ENCODE results near the gene RUBCN. TPM values are rescaled to one million over a fixed set of nuclear protein-coding genes. Genes with fewer than 3 reads are reported as not detected.

RUBCN gene
- polyA plus RNA-seq, 1 of the 3 experiments (the other 2 are of a cell fraction), result 14.9 TPM

- Histone ChIP-seq H3K4me1 (ENCODE audit: control insufficient read depth in 1 of 2, insufficient read depth in 2 of 2, low read depth in 1 of 2, low read length in 1 of 2) (no peaks in the 10 kb centered on the region; a peak in 1 of 4 replicates), H4K20me1 (ENCODE audit: insufficient read depth) (no peaks in the 10 kb centered on the region), H2AFZ (ENCODE audit: low read depth) (no peak overlapping the region), H3K9ac (no peak overlapping the region), H3K9me2 (no peaks in the 10 kb centered on the region), H3K4me2 (no peak overlapping the region), H3K36me3 (replicated peaks in 1 of 2; ENCODE audit: control insufficient read depth in 1 of 2, insufficient read depth in 2 of 2, low read length in 1 of 2) (peaks cover 15 to 32% of the 10 kb centered on the region in 2 experiments), H3K79me2 (ENCODE audit: insufficient read depth) (no peaks in the 10 kb centered on the region), H3F3A (replicated peaks; ENCODE audit: insufficient read depth) (no peaks in the 10 kb centered on the region), H3K27ac (ENCODE audit: low read depth in 2 of 2, low read length in 1 of 2) (no peak overlapping the region), H3K27me3 (ENCODE audit: insufficient read depth) (no peaks in the 10 kb centered on the region), H3K4me3 (ENCODE audit: low read depth in 2 of 2, low read length in 1 of 2) (no peak overlapping the region), H3K9me3 (no peaks in the 10 kb centered on the region)
- TF ChIP-seq EP300 (IDR thresholded peaks at IDR 0.05; ENCODE audit: borderline replicate concordance in 1 of 2, low read depth in 1 of 2, low read length in 1 of 2) (no peak), RFX5 (IDR thresholded peaks at IDR 0.05; ENCODE audit: low read length) (no peak), MEF2A (IDR thresholded peaks at IDR 0.05; ENCODE audit: borderline replicate concordance, low read depth) (no peak), SIN3A (IDR thresholded peaks at IDR 0.05; ENCODE audit: borderline replicate concordance, low read depth, low read length) (no peak), FOXJ3 (CRISPR knock-in tag; IDR thresholded peaks at IDR 0.05) (no peak), POLR2AphosphoS5 (IDR thresholded peaks at IDR 0.05; ENCODE audit: low read depth, low read length) (no peak), EZH2phosphoT487 (IDR thresholded peaks at IDR 0.05; ENCODE audit: borderline replicate concordance, low read depth) (no peak)
- ChIA-PET CTCF (interaction anchor here (0.6 to 4.8 kb wide), 3 partner anchors 18 to 117 kb away, joined by 3 to 29 read pairs (median 3); no protein-coding TSS in a partner anchor), POLR2A (no interaction called here)
- no peak for DNase-seq
- 97% methylated on average over 9 of the region's 9 CpGs for WGBS (ENCODE audit: low lambda C conversion rate)
Measured at GRCh38 chr3:197675563-197675860, 61.2 kb downstream of the RUBCN start.

DNA sequence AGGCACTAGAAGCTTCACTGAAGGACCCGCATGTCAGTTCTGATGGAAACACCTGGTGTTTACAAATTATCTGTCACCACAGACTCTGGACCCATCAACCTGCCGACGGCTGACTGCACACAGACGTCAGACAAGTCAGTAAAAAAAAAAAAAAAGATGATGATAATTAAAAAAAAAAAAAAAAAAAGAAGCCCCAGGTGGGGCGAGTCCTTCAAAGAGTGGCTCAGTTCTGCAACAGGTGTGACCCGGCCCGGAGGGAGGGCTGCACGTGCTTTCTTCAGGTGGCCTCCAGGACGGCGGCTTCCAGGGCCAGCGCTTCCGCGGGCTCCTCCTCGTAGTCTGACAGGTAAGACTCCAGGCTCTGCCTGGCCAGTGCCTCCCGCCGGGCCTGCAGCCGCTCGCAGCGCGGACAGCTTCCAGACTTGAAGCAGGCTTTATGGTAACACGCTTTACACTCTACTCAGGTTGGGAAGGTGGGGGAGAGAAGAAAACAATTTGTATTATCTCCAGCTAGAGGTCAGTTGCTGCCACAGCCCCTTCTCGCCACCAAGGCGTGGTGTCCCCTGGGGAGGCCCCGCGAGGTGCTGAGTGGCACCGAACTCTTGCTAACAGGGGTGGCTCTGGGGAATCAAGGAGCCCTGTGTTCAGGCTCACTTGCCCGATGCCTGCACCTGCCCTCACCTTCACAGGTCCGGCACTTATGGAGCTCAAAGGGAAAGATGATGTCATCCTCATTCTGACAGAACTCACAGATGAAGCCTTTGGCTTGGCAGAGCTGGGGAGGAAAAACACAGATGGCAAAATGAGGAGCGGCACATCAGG, 61.8 kb downstream of the RUBCN start:
- H3K4me2 ChIP-seq, result no peak overlapping the region
- no peak overlapping the region for H2AFZ ChIP-seq (ENCODE audit: low read depth)
- H3K9me3 ChIP-seq, result no peaks in the 10 kb centered on the region
- no peaks in the 10 kb centered on the region; a peak in 1 of 4 replicates for H3K4me1 ChIP-seq (ENCODE audit: control insufficient read depth in 1 of 2, insufficient read depth in 2 of 2, low read depth in 1 of 2, low read length in 1 of 2)
- TF ChIP-seq, protein P1, sequence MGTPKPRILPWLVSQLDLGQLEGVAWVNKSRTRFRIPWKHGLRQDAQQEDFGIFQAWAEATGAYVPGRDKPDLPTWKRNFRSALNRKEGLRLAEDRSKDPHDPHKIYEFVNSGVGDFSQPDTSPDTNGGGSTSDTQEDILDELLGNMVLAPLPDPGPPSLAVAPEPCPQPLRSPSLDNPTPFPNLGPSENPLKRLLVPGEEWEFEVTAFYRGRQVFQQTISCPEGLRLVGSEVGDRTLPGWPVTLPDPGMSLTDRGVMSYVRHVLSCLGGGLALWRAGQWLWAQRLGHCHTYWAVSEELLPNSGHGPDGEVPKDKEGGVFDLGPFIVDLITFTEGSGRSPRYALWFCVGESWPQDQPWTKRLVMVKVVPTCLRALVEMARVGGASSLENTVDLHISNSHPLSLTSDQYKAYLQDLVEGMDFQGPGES (IDR thresholded peaks at IDR 0.05; ENCODE audit: low read depth, low read length), result no peak
- TF ChIP-seq, protein P2, sequence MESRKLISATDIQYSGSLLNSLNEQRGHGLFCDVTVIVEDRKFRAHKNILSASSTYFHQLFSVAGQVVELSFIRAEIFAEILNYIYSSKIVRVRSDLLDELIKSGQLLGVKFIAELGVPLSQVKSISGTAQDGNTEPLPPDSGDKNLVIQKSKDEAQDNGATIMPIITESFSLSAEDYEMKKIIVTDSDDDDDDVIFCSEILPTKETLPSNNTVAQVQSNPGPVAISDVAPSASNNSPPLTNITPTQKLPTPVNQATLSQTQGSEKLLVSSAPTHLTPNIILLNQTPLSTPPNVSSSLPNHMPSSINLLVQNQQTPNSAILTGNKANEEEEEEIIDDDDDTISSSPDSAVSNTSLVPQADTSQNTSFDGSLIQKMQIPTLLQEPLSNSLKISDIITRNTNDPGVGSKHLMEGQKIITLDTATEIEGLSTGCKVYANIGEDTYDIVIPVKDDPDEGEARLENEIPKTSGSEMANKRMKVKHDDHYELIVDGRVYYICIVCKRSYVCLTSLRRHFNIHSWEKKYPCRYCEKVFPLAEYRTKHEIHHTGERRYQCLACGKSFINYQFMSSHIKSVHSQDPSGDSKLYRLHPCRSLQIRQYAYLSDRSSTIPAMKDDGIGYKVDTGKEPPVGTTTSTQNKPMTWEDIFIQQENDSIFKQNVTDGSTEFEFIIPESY (IDR thresholded peaks at IDR 0.05; ENCODE audit: borderline replicate concordance, low read depth), result no peak
- TF ChIP-seq RXRA (IDR thresholded peaks at IDR 0.05; ENCODE audit: borderline replicate concordance, low read depth) (no peak), EP300 (IDR thresholded peaks at IDR 0.05; ENCODE audit: borderline replicate concordance in 1 of 2, low read depth in 1 of 2, low read length in 1 of 2) (no peak), CHD2 (IDR thresholded peaks at IDR 0.05; ENCODE audit: low read length, partially characterized antibody) (no peak), RCOR1 (IDR thresholded peaks at IDR 0.05; ENCODE audit: low read length) (no peak), GATA2 (CRISPR knock-in tag; IDR thresholded peaks at IDR 0.05) (no peak), CTCF (IDR thresholded peaks at IDR 0.05) (no peak), NFIC (IDR thresholded peaks at IDR 0.05; ENCODE audit: borderline replicate concordance) (no peak)
- H3K27me3 ChIP-seq (ENCODE audit: insufficient read depth), result no peaks in the 10 kb centered on the region
- ChIA-PET CTCF (interaction anchor here (0.6 to 4.8 kb wide), 4 partner anchors 11 to 117 kb away, joined by 3 to 29 read pairs (median 6); no protein-coding TSS in a partner anchor), POLR2A (no interaction called here)
- peaks cover 13 to 31% of the 10 kb centered on the region in 2 experiments for H3K36me3 ChIP-seq (replicated peaks in 1 of 2; ENCODE audit: control insufficient read depth in 1 of 2, insufficient read depth in 2 of 2, low read length in 1 of 2)
- H3K9me2 ChIP-seq, result no peaks in the 10 kb centered on the region
- H3K27ac ChIP-seq (ENCODE audit: low read depth in 2 of 2, low read length in 1 of 2), result no peak overlapping the region
- H3F3A ChIP-seq (replicated peaks; ENCODE audit: insufficient read depth), result no peaks in the 10 kb centered on the region
- H4K20me1 ChIP-seq (ENCODE audit: insufficient read depth), result no peaks in the 10 kb centered on the region
- no peak overlapping the region for H3K9ac ChIP-seq
- 91% methylated on average over 20 of the region's 29 CpGs for WGBS (ENCODE audit: low lambda C conversion rate)
- H3K79me2 ChIP-seq (ENCODE audit: insufficient read depth), result no peaks in the 10 kb centered on the region
- no peak overlapping the region for H3K4me3 ChIP-seq (ENCODE audit: low read depth in 2 of 2, low read length in 1 of 2)
- DNase-seq, result no peak

All from SK-N-SH (cell line).